GM19239 (cell line): Measurements from ENCODE around the gene SAT2.
"Not testable (repeated sequence)": the region's sequence is repeated elsewhere in the genome, so short reads cannot be mapped to it uniquely, and the experiment has no call there.

Source experiments
- DNase-seq: peaks from one replicate; pipeline ENCODE4 v3.0.0; 2011; ENCODE audit warnings: low spot score; ENCODE audit not compliant: insufficient read length
- FAIRE-seq: peaks from 2 replicates; lab custom pipeline; 2011; peaks lifted over from hg19 to GRCh38; lab: Jason Lieb, UNC

SAT2 gene

DNA sequence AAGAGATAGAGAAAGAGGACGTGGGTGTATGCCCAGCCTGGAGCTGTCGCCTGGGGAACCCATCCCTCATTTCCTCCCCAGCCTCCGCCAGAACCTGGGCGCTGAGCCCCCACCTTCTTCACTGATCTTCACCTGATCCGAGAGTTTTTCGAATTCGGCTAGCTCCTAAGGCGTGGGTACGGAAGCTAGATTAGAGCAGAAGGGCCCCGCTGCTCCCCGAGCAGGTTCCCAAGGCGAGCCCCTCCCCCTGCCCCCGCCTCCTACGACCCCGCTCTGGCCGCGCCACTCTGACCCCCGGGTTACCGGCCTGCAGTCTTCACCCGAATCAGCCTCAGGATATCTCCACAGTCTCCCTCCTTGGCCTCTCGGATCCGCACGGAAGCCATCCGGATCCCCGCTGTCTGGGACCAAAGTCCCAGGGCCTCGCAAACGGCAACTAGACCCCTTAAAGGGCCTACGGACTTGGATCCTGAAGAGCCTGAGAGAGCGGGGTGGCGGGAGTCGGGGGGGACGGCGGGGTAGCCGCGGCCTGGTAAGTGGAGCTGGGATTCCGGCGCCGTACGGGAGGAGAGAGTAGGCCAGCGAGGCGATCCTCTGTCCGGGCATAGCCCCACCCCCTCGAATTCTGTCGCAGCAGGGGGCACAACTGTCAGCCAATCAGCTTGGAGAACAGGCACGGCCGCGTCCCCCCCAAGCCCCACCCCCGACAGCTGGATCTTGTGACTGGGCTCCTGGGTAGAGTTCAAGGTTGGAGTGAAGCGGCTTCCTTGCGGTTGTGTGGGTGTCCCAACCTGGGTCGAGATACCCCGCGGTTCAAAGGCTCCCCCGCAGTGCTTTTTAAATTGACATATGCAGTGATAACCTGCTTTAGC is at the start of gene SAT2:
Gene SAT2 (minus strand): TSS at position 572 of the 872 bp plus-strand sequence. CDS start 186 bp downstream, at position 386.
- DNase-seq: peak; percentile 95
- peak; percentile 98 for FAIRE-seq

DNA sequence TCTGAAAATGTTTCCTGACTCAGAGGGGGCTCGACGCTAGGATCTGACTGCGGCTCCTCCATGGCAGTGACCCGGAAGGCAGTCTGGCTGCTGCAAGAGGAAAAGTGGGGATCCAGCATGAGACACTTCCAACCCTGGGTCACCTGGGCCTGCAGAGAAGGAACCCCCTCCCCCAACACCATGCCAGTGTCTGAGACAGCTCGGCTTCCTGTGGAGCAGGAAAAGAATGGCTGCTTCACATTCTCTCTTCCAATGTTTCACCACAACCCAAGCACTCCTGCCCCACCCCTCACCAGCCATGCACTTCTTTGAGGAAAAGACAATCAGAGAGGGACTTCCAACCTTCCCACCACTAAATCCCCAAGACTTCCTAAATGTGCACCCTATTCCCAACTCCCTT is 48.9 kb upstream of the SAT2 start:
- FAIRE-seq: no peak
- DNase-seq: no peak

DNA sequence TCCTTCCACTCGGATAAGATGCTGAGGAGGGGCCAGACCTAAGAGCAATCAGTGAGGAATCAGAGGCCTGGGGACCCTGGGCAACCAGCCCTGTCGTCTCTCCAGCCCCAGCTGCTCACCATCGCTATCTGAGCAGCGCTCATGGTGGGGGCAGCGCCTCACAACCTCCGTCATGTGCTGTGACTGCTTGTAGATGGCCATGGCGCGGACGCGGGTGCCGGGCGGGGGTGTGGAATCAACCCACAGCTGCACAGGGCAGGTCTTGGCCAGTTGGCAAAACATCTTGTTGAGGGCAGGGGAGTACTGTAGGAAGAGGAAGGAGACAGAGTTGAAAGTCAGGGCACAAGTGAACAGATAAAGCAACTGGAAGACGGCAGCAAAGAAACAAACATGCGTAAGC is 47.3 kb upstream of the SAT2 start:
- DNase-seq (no peak), FAIRE-seq (no peak)

DNA sequence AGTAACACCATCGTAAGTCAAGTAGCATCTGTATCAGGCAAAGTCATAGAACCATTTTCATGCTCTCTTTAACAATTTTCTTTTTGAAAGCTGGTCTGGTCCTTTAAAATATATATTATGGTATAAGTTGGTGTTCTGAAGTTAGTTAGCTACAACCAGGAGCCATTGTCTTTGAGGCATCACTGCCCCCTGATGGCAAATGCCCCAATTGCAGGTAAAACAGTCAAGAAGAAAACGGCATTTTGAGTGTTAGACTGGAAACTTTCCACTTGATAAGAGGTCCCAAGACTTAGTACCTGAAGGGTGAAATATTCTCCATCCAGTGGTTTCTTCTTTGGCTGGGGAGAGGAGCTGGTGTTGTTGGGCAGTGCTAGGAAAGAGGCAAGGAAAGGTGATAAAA is 45.6 kb upstream of the SAT2 start:
- FAIRE-seq (no peak), DNase-seq (no peak)

DNA sequence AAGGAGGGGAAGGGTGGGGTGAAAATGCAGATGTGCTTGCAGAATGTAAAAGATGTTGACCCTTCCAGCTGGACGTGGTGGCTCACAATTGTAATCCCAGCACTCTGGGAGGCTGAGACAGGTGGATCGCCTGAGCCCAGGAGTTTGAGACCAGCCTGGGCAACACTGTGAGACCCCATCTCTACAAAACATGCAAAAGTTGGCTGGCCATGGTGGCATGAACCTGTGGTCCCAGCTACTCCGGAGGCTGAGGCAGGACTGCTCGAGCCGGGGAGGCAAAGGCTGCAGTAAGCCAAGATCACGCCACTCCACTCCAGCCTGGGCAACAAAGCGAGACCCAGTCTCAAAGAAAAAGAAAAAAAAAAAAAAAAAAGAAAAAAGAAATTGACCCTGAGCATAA is 40.9 kb upstream of the SAT2 start:
- DNase-seq: no peak
- no peak for FAIRE-seq

DNA sequence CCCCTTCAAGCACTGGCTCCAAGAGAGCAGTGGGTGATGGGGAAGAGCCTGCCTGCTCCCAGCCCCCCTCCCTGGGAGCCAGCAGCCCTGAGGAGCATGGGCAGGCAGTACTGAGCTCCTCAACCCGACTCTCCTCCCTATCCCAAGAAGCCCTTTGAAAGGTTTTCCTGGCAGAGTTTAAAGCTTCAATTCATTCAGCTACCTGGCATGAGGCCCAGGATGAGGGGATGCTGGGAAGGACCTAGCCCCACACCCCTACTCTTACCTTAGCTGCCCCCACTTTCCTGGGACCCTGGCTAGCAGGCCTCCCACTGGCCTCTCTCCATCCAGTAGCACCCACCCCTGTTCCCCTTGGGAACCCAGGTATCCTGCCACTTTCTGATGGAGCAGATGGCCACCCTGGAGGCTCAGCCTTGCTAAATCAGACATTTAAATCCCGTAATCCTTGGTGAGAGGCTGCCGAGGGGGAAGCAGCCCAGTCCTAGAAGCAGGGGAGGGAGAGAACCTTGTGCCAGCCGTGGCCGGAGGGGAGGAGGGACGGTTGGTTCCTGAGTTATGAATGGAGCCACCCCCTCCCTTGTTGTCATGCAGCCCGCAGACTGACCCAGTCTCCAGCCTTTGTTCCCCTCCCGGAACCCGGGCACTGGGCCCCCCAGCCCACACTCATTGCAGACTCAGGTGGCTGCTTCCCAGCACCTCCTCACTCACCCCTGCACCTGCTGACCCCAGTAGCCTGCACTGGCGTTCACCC is 40.2 kb upstream of the SAT2 start:
- no peak for DNase-seq
- FAIRE-seq: no peak

DNA sequence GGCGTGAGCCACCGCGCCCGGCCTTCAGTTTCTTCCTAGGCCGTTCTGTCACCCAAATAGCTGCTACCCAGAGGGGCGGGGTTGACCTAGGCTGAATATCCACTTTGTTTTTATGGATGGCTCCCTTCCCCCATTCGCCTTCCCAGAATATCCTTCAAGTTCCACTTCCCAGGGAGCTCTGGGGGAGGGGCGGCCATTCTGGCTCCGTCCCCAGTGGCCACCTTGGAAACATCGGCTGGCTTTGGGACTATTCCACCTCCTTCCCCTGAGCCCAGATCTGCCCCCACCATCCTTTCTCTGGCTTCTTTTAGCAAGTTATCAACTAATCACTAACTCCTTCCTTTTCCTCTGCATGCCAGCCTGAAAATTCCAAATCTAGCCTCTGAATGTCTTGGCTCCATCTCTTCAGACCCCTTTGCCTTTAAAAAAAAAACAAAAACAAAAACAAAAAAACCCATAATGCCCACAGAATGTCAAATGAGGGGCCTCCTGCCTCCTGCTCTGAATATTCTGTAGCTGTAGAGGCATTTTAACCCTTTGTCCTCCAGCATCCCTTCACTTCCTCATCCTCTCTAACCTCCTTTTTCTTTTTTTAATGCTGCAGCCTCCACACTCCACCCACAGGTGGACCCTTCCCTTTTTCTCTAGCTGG is 29.5 kb upstream of the SAT2 start:
- no peak for FAIRE-seq
- DNase-seq: no peak

DNA sequence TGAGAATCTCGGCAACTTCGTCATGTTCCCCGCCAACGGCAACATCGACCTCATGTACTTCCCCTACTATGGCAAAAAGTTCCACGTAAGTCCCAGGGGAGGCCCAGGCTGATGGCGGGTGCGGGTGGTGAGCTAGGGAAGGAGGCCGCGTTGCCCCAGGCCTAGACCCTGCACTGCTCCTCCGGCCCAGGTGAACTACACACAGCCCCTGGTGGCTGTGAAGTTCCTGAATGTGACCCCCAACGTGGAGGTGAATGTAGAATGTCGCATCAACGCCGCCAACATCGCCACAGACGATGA is 27.9 kb upstream of the SAT2 start:
- DNase-seq (no peak), FAIRE-seq (no peak)

DNA sequence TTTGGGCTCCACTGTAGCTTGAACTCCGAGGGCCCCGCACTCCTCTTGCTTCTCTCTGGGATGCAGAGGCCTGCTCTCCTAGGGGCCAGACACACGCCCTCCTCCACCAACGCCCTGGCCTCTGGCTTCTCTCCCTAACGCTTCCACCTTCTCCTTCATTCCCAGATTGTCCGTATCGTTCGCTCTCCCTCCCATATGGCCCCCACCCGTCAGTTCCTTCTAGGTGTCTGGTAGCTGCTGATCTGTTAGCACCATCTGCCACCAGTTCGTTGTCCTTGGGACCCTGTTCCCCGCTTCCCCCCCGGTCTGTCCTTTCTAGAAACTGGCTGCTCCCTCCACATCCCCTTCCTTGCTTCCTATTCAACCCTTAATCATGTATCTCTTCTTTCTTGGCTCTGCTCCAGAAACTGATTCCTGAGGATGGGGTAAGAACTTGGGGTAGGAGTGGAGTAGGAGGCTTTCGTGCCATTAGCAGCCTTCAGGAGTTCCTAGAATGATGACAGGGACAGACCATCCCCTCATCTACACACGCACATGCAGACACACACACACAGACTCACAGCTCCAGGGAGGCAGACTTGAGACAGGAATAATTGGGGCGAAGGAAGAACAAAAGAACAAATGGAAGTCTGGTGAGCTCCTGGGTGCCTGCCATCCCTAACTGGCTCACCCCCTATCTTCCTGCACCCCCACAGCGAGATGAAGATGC is 27.4 kb upstream of the SAT2 start:
- no peak for DNase-seq
- FAIRE-seq: no peak

DNA sequence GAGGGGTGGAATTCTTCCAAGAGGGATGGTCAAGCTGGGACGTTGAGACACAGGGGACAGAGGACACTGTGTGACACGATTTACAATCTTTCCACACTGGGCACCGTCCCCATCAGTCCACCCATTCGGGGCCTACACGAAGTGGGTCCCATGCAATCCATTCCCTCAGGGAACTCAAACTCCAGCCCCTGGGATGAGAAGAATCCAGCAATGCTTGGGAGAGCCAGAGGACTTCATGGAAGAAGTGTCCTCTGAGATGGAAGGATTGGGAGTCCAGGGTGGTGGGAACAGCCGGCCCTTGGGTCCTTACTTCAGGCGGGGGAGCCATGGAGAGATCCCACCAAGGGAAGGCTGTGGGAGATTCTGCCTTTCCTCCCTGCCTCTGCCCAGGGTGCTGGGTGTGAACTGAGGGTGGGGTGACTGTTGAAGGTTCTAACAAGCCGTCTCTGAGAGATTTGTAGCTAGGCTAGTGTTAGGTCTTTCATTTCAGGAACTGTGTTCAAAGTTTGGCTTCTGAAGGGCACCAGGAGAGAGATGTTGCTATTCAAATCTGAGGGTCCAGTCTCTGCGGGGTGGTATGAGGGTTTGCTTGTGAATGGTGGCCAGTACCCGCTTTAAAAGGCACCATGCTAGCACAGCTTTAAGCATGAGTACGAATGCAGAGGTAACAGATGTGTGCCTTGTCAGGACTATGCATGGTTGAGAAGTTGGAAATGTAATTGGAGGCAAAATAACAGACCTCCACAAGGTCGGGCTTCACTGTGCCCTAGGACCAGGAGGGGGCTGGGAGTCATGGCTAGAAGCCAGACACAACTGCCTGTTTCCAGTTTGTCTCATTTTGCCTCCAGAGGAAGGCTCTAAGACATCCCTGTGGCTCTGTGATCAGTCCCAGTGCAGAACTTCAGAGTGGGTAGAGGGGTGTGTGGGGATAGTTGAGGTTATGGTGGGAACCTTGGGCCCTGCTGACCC is 25.1 kb upstream of the SAT2 start:
- FAIRE-seq: no peak

DNA sequence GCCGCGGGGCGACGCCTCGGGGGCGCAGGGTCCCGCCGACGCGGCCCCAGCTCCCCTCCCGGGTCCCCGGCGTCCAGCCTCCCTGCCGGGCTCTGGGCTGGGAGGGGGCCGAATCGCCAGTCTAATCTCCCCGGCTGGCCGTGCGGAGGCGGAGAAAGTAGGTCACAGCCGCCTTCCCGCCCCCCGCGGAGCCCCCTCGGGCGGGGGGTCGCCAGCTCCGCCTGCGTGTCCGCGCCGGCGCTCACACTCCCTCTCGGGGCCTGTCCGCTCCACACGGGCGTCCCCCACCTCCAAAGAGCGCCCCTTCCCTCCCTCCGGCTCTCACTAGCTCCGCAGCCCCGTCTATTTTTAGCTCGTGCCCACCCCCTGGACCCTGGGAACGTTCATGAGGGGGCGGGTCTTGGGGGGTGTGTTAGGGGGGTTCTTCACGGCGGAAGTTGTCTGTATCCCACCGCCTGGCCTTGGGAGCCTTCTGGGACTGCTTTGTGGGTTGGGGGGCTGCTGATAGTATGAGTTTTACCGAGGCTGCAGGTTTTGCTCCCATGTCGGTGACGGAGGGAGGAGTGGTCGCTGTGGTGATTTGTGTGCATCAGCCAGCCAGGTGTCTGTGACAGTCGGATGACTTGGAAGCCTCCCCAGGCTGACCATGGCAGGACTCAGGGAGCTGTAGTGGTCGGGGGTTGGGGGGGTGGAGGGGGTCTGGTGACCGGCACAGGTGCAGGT is 24.2 kb upstream of the SAT2 start:
- DNase-seq (no peak), FAIRE-seq (no peak)

More for the DNA sequence above, 25.1 kb upstream of the SAT2 start:
- no peak for DNase-seq

DNA sequence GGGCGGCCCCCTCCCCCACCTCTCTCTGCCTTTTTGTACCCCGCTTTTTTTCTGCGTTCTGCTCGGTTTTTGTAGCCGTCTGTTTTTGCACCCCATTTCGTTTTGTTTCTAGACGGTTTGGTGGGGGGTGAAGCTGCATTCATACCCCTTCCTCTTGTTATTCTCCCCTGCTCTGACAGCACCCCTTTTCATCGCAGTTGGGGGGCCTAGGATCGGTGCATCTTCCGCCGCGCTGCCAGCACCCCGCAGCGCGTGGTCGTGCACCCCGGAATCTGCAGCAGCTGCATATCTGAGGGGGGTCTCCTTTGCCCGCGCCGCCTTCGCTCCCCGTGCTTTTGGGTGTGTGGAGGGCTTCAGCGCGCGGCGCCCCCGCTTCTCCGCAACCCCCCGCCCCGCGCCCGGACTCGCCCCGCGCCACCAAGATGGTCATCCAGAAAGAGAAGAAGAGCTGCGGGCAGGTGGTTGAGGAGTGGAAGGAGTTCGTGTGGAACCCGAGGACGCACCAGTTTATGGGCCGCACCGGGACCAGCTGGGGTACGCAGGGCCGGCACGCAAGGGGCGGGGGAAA is 23.6 kb upstream of the SAT2 start:
- FAIRE-seq: no peak
- no peak for DNase-seq

DNA sequence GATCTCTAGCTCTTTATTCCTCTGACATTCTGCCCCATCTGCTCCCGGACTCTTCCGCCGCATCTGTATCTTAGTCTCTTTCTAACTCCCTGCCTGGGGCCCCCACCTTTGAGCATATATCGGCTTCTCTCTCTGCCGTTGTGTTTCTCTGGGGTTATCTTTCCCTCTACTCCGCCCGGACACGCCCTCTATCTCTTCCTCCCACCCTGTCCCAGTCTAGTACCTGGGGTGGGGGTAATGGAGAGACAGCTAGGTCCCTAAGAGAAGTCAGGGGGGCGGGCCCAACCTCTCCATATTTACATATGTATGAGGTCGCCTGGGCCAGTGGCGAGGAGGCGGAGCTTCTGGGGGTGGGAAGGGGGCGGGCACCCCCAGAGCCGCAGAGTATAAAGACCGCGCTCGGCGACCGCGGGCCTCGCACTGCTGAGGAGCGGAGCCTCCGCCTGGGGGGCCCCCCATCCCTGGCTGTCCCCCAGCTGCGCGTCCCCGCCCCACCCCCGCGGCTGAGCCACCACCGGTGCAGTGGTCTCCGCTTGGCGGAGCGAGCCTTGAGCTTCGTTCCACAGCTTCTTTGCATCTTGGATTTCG is 23.0 kb upstream of the SAT2 start, which contains the start of gene ATP1B2:
Gene ATP1B2 (plus strand): TSS at position 418 of the 588 bp plus-strand sequence. CDS start 593 bp downstream, outside the sequence.
- FAIRE-seq (no peak), DNase-seq (peak; percentile 54)

DNA sequence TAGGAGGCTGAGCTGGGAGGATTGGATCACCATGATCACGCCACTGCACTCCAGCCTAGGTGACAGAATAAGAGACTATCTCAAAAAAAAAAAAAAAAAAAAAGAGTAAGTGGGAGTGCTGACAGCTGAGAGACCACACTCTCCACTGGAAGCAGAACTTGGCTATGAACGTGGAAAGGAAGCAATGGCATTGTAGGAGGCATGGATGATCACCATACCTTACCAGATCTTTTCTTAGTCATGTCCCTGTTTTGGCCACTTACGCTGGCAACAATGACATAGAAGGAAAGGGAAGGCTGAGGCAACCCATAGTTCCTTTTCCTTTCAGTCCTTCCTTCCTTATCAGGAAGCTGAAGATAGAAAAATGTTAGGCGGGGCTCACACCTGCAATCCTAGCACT is 19.4 kb upstream of the SAT2 start:
- FAIRE-seq (no peak), DNase-seq (no peak)

DNA sequence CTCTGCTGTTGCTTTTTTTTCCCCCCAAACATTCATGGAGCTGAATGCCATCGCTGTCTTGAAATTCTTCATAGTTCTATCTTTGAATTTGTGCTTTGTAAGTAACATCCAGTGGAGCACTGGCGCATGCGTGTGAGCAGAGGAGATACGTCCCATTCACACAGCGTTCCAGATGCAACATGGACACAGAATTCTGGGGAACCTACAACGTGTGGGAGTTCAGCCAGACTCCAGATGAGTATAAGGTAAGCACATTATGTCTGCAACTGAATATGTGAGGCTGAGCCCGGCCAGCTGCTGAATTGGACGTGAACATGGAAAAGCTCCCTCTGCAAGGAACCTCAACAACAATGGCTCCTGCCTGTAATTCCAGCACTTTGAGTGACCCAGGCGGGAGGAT is 18.8 kb upstream of the SAT2 start:
- no peak for FAIRE-seq
- DNase-seq: no peak

DNA sequence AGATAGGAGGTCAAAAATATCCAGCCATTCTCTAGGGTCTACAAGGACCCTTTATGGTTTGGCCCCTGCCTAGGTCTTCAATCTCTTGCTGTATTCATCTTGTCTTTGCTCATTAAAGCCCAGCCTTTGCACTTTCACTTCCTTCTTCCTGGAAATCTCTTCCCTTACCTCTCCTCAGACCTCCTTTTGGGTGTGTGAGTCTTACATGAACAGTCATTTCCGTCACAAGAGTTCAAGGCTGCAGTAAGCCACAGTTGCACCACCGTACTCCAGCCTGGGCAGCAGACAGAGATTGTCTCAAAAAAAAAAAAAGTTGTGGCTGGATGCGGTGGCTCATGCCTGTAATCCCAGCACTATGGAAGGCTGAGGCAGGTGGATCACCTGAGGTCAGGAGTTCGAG is 17.2 kb upstream of the SAT2 start:
- no peak for FAIRE-seq
- no peak for DNase-seq

DNA sequence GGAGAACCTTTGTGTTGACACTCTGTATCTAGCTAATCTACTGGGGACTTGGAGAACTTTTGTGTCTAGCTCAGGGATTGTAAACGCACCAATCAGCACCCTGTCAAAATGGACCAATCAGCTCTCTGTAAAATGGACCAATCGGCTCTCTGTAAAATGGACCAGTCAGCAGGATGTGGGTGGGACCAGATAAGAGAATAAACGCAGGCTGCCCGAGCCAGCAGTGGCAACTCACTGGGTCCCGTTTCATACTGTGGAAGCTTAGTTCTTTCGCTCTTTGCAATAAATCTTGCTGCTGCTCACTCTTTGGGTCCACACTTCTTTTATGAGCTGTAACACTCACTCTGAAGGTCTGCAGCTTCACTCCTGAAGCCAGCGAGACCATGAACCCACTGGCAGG is 14.0 kb upstream of the SAT2 start:
- not testable (repeated sequence) for FAIRE-seq, DNase-seq

DNA sequence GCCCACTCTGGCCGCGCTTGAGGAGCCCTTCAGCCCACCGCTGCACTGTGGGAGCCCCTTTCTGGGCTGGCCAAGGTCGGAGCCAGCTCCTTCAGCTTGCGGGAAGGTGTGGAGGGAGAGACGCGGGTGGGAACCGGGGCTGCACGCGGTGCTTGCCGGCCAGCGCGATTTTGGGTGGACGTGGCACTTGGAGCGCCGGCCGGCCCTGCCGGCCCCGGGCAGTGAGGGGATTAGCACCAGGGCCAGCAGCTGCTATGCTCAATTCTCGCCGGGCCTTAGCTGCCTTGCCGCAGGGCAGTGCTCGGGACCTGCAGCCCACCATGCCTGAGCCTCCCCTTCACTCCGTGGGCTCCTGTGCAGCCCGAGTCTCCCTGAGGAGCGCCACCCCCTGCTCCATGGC is 13.2 kb upstream of the SAT2 start:
- FAIRE-seq (no peak), DNase-seq (no peak)
